Measurements from ENCODE around the gene WLS.
A peak's percentile ranks its signal among the peaks of the same experiment; 100 is the strongest.

DNA sequence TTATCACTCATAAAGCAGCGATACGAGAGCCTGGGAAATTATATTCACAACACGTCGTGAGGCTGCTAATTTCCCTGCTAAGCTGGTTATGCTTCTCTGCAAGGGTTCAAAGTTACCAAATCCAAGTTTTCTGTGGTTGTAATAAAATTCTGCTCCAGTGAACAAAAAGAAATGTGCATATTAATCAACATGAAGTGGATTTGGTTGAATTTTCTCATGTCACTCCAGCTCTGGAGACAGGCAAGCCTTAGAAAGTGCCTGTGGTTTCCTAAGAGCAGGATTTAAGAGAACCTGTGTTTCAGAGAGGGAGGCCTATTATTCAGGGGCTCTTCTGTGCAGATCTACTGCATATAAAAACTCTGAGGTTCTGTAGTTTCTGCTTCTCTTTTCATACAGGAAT, 87.5 kb downstream of the WLS start:
- TF ChIP-seq, protein P1, sequence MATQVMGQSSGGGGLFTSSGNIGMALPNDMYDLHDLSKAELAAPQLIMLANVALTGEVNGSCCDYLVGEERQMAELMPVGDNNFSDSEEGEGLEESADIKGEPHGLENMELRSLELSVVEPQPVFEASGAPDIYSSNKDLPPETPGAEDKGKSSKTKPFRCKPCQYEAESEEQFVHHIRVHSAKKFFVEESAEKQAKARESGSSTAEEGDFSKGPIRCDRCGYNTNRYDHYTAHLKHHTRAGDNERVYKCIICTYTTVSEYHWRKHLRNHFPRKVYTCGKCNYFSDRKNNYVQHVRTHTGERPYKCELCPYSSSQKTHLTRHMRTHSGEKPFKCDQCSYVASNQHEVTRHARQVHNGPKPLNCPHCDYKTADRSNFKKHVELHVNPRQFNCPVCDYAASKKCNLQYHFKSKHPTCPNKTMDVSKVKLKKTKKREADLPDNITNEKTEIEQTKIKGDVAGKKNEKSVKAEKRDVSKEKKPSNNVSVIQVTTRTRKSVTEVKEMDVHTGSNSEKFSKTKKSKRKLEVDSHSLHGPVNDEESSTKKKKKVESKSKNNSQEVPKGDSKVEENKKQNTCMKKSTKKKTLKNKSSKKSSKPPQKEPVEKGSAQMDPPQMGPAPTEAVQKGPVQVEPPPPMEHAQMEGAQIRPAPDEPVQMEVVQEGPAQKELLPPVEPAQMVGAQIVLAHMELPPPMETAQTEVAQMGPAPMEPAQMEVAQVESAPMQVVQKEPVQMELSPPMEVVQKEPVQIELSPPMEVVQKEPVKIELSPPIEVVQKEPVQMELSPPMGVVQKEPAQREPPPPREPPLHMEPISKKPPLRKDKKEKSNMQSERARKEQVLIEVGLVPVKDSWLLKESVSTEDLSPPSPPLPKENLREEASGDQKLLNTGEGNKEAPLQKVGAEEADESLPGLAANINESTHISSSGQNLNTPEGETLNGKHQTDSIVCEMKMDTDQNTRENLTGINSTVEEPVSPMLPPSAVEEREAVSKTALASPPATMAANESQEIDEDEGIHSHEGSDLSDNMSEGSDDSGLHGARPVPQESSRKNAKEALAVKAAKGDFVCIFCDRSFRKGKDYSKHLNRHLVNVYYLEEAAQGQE (IDR thresholded peaks at IDR 0.05; ENCODE audit: low read depth): no peak
- TF ChIP-seq TCF12 (IDR thresholded peaks at IDR 0.05; ENCODE audit: low read depth): 0 out of 2 replicates have a peak, but pooled peaks have one; percentile 1
- no peak for TF ChIP-seq RAD21 (IDR thresholded peaks at IDR 0.05; ENCODE audit: low read depth)
- no peak for TF ChIP-seq EGR1 (IDR thresholded peaks at IDR 0.05)
- TF ChIP-seq EP300 (IDR thresholded peaks at IDR 0.05; ENCODE audit: borderline replicate concordance): no peak
- TF ChIP-seq CEBPB (IDR thresholded peaks at IDR 0.05): no peak
- TF ChIP-seq, protein P2, sequence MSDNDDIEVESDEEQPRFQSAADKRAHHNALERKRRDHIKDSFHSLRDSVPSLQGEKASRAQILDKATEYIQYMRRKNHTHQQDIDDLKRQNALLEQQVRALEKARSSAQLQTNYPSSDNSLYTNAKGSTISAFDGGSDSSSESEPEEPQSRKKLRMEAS (IDR thresholded peaks at IDR 0.05): no peak
- no peak for TF ChIP-seq TAF1 (IDR thresholded peaks at IDR 0.05; ENCODE audit: low read depth)
- TF ChIP-seq, protein P3, sequence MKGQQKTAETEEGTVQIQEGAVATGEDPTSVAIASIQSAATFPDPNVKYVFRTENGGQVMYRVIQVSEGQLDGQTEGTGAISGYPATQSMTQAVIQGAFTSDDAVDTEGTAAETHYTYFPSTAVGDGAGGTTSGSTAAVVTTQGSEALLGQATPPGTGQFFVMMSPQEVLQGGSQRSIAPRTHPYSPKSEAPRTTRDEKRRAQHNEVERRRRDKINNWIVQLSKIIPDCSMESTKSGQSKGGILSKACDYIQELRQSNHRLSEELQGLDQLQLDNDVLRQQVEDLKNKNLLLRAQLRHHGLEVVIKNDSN (IDR thresholded peaks at IDR 0.05): no peak
